ENCODE data around the gene WDR59.

DNA sequence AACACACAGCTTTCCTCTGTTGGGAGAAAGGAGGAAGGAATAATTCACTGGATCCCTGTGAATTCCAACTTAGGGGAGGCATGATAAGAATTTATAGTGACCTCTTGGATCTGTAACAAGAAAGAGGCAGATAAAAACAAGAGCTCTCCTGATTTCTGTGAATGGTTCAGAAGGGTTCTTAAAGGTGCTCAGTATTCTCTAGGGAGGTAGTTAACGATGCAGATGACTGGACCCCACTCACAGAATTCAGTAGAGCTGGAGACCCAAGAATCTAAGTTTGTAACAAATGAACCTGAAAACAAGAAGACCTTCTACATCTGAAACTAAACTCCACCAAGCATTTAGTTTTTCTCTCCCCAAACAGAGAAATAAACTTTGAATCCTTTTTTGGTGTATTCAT lies 22.5 kb upstream of the WDR59 start:
- TF ChIP-seq POLR2A (IDR thresholded peaks at IDR 0.05): no peak
- TF ChIP-seq CTCF (IDR thresholded peaks at IDR 0.05): no peak
